ENCODE data around the gene NLRP7. TPM values are rescaled to one million over a fixed set of nuclear protein-coding genes. Genes with fewer than 3 reads are reported as not detected.

NLRP7 gene
- total RNA-seq, 1 experiment from 2014 or later: not detected

GRCh38 chr19:54882758-54883157, 64.6 kb downstream of the NLRP7 start:
- CTCF ChIA-PET: no interaction called here
- ATAC-seq (peak; percentile 68), DNase-seq (peak; percentile 40)
- POLR2A ChIA-PET (ENCODE audit: unreplicated experiment): no interaction called here
- Histone ChIP-seq H3K9me3 (ENCODE audit: low read length) (no peaks in the 10 kb centered on the region), H3K9ac (ENCODE audit: low read length) (no peak overlapping the region), H3K27ac (ENCODE audit: low read length) (no peak overlapping the region), H3K9me2 (replicated peaks; ENCODE audit: low read length) (no peaks in the 10 kb centered on the region), H3K4me3 (ENCODE audit: low read length) (no peak overlapping the region; the same call in 1 of the 2 replicates), H3K36me3 (ENCODE audit: low read depth, low read length) (no peaks in the 10 kb centered on the region), H2AFZ (ENCODE audit: low read length) (peak overlapping the region; percentile 36; the same call in 1 of the 2 replicates), H4K20me1 (ENCODE audit: low read length) (no peaks in the 10 kb centered on the region), H3K79me2 (ENCODE audit: low read length) (no peaks in the 10 kb centered on the region), H3F3A (ENCODE audit: low read length, unreplicated experiment) (no peaks in the 10 kb centered on the region), H3K4me1 (ENCODE audit: insufficient read depth, low read length) (no peaks in the 10 kb centered on the region), H3K27me3 (ENCODE audit: low read length) (peaks cover 35% of the 10 kb centered on the region), H3K4me2 (ENCODE audit: low read length) (peak overlapping the region; percentile 60)
- intact Hi-C loops (cut with micrococcal nuclease): no loop called here
- TF ChIP-seq CTCF (conservative IDR thresholded peaks at IDR 0.05; ENCODE audit: low read depth, low read length) (peak; percentile 50; the same call in 1 of the 2 replicates), EZH2 (IDR thresholded peaks at IDR 0.05; ENCODE audit: low read length, unreplicated experiment) (no peak), EZH2phosphoT487 (IDR thresholded peaks at IDR 0.05; ENCODE audit: borderline replicate concordance, low read length) (no peak)
- BruUV-seq (replicated peaks): no TSS peak

DNA sequence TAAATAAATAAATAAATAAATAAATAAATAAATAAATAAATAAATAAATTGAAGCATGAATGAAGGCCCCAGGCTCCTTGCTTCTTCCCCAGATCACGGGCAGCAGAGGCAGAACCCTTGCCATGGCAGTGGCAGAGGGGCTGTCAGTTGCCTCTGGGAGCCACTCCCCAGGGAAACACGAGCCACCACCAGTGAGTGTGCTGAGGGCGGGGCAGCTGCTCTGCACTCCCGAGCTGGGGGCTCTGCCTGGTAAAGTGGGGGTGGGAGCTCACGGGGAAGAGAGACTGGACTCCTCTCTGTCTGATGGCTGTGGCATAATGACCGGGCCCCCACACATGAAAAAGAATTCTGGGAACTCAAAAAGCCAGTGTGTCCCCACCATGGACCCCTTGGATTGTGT, 65.4 kb downstream of the NLRP7 start:
- Histone ChIP-seq H3K9me3 (ENCODE audit: low read length) (no peaks in the 10 kb centered on the region), H3F3A (ENCODE audit: low read length, unreplicated experiment) (no peaks in the 10 kb centered on the region)
- no peak for TF ChIP-seq EZH2phosphoT487 (IDR thresholded peaks at IDR 0.05; ENCODE audit: borderline replicate concordance, low read length)
- no peak for TF ChIP-seq EZH2 (IDR thresholded peaks at IDR 0.05; ENCODE audit: low read length, unreplicated experiment)
- no peak for TF ChIP-seq CTCF (conservative IDR thresholded peaks at IDR 0.05; ENCODE audit: low read depth, low read length)

GRCh38 chr19:54877471-54877870, 69.9 kb downstream of the NLRP7 start:
- no peak for ATAC-seq
- Histone ChIP-seq H4K20me1 (ENCODE audit: low read length) (no peaks in the 10 kb centered on the region), H2AFZ (ENCODE audit: low read length) (no peak overlapping the region), H3K36me3 (ENCODE audit: low read depth, low read length) (no peaks in the 10 kb centered on the region), H3F3A (ENCODE audit: low read length, unreplicated experiment) (no peaks in the 10 kb centered on the region), H3K9me3 (ENCODE audit: low read length) (no peaks in the 10 kb centered on the region), H3K9me2 (replicated peaks; ENCODE audit: low read length) (no peaks in the 10 kb centered on the region), H3K4me3 (ENCODE audit: low read length) (no peak overlapping the region), H3K27ac (ENCODE audit: low read length) (no peak overlapping the region), H3K9ac (ENCODE audit: low read length) (no peak overlapping the region), H3K79me2 (ENCODE audit: low read length) (no peaks in the 10 kb centered on the region), H3K4me2 (ENCODE audit: low read length) (no peak overlapping the region), H3K4me1 (ENCODE audit: insufficient read depth, low read length) (no peaks in the 10 kb centered on the region), H3K27me3 (ENCODE audit: low read length) (peaks cover 75% of the 10 kb centered on the region)
- TF ChIP-seq CTCF (conservative IDR thresholded peaks at IDR 0.05; ENCODE audit: low read depth, low read length): no peak
- TF ChIP-seq EZH2 (IDR thresholded peaks at IDR 0.05; ENCODE audit: low read length, unreplicated experiment): no peak
- no peak for TF ChIP-seq EZH2phosphoT487 (IDR thresholded peaks at IDR 0.05; ENCODE audit: borderline replicate concordance, low read length)
- DNase-seq: no peak
- intact Hi-C loops (cut with micrococcal nuclease): no loop called here
- ChIA-PET CTCF (no interaction called here), POLR2A (ENCODE audit: unreplicated experiment) (no interaction called here)
- no TSS peak for BruUV-seq (replicated peaks)

More for the DNA sequence above, 65.4 kb downstream of the NLRP7 start:
- Histone ChIP-seq H3K4me2 (ENCODE audit: low read length) (no peak overlapping the region), H3K27me3 (ENCODE audit: low read length) (peaks cover 44% of the 10 kb centered on the region), H3K4me1 (ENCODE audit: insufficient read depth, low read length) (no peaks in the 10 kb centered on the region), H3K27ac (ENCODE audit: low read length) (no peak overlapping the region), H4K20me1 (ENCODE audit: low read length) (no peaks in the 10 kb centered on the region), H2AFZ (ENCODE audit: low read length) (no peak overlapping the region), H3K79me2 (ENCODE audit: low read length) (no peaks in the 10 kb centered on the region), H3K36me3 (ENCODE audit: low read depth, low read length) (no peaks in the 10 kb centered on the region), H3K4me3 (ENCODE audit: low read length) (no peak overlapping the region), H3K9me2 (replicated peaks; ENCODE audit: low read length) (no peaks in the 10 kb centered on the region), H3K9ac (ENCODE audit: low read length) (no peak overlapping the region)
- intact Hi-C loops (cut with micrococcal nuclease): no loop called here
- ATAC-seq (no peak), DNase-seq (no peak)
- CTCF ChIA-PET: no interaction called here
- BruUV-seq (replicated peaks): no TSS peak
- POLR2A ChIA-PET (ENCODE audit: unreplicated experiment): no interaction called here

Measured in PC-3 (cell line).